Left lung (tissue), 10 donors: ENCODE results near the gene CDK12. TPM values are rescaled to one million over a fixed set of nuclear protein-coding genes. Genes with fewer than 3 reads are reported as not detected.

Source experiments
- ATAC-seq: fragments of 200-7000 bp; cut with Tn5 transposase; one replicate; pipeline ENCODE4 v1.9.1; 2020; ENCODE audit warnings: moderate library complexity
- DNase-seq, 4 donors: peaks; one replicate each; pipeline ENCODE4 v3.0.0-alpha.2; 2013 to 2020
- H3K27ac ChIP-seq, 2 donors: fragments of 200-600 bp; sonication (generic) in 1 of 2; one replicate each; pipeline versions ENCODE4 v1.5.0 to v1.8.0; 2020 to 2021
- H3K27me3 ChIP-seq, 2 donors: fragments of 200-600 bp; sonication (generic) in 1 of 2; one replicate each; pipeline versions ENCODE4 v1.5.0 to v1.8.0; 2020 to 2021
- H3K36me3 ChIP-seq, 2 donors: fragments of 200-600 bp; sonication (generic) in 1 of 2; one replicate each; pipeline versions ENCODE4 v1.5.0 to v1.8.0; 2020 to 2021
- H3K4me1 ChIP-seq, 2 donors: fragments of 200-600 bp; one replicate each; pipeline ENCODE4 v1.8.0; 2021
- H3K4me3 ChIP-seq, 2 donors: fragments of 200-600 bp; sonication (generic) in 1 of 2; one replicate each; pipeline versions ENCODE4 v1.5.0 to v1.8.0; 2020 to 2021; ENCODE audit warnings: mild to moderate bottlenecking in 1 of 2
- H3K9me3 ChIP-seq, 2 donors: fragments of 200-600 bp; sonication (generic) in 1 of 2; one replicate each; pipeline versions ENCODE4 v1.5.0 to v1.8.0; 2020 to 2021
- intact Hi-C, 2 donors: fragments of 100-400 bp; cut with DNase I; formaldehyde crosslinking; loops; one replicate each; pipeline versions ENCODE4 v1.11.2 to v1.14.2; 2022
- polyA plus RNA-seq, 6 donors: library from polyadenylated mRNA; unstranded; fragments of 120-200 nt; gene quantifications; one replicate each; pipeline ENCODE4 v1.2.1, GENCODE V29; 2013; ENCODE audit not compliant: insufficient read length in 6 of 6
- total RNA-seq, 2 donors: library from RNA; stranded (reverse); fragmentation: NEBNext Ultra II Directional; extraction: Animal tissue kit (Norgen Biotek cat#: 25700); gene quantifications; one replicate each; pipeline ENCODE4 v1.2.1, GENCODE V29; 2021
- TF ChIP-seq, protein P1 (sequence below), 2 donors: fragments of 200-600 bp; sonication (generic) in 1 of 2; IDR thresholded peaks; one replicate each; pipeline versions ENCODE4 v1.5.0 to v1.8.0; 2021; ENCODE audit warnings: antibody characterized with exemption in 2 of 2
- donor health status: DM: no; HTN: yes; CAD: no.
- donor health status: DM: no; HTN: no; CAD: no.

CDK12 gene
- total and polyA plus RNA-seq, 8 donors = 43.9 to 77.3 (median 69.6) TPM

GRCh38 chr17:39525801-39526506, 64.7 kb downstream of the CDK12 start:
- Histone ChIP-seq H3K4me1 (peaks cover 2 to 12% of the 10 kb centered on the region in 2 donors), H3K4me3 (no peak overlapping the region), H3K36me3 (peaks cover 5 to 95% of the 10 kb centered on the region in 2 donors), H3K9me3 (no peaks in the 10 kb centered on the region), H3K27ac (no peak overlapping the region), H3K27me3 (no peaks in the 10 kb centered on the region)
- peak in 2 of 4 donors; percentile 50 to 55 for DNase-seq
- peak; percentile 81 for ATAC-seq
- TF ChIP-seq, protein P1, sequence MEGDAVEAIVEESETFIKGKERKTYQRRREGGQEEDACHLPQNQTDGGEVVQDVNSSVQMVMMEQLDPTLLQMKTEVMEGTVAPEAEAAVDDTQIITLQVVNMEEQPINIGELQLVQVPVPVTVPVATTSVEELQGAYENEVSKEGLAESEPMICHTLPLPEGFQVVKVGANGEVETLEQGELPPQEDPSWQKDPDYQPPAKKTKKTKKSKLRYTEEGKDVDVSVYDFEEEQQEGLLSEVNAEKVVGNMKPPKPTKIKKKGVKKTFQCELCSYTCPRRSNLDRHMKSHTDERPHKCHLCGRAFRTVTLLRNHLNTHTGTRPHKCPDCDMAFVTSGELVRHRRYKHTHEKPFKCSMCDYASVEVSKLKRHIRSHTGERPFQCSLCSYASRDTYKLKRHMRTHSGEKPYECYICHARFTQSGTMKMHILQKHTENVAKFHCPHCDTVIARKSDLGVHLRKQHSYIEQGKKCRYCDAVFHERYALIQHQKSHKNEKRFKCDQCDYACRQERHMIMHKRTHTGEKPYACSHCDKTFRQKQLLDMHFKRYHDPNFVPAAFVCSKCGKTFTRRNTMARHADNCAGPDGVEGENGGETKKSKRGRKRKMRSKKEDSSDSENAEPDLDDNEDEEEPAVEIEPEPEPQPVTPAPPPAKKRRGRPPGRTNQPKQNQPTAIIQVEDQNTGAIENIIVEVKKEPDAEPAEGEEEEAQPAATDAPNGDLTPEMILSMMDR (IDR thresholded peaks at IDR 0.05) = no peak
- intact Hi-C loops = no loop called here

GRCh38 chr17:39527220-39527813, 66.0 kb downstream of the CDK12 start:
- Histone ChIP-seq H3K36me3 (peaks cover 5 to 95% of the 10 kb centered on the region in 2 donors), H3K9me3 (no peaks in the 10 kb centered on the region), H3K4me3 (no peak overlapping the region), H3K4me1 (peaks cover 5 to 25% of the 10 kb centered on the region in 2 donors), H3K27ac (no peak overlapping the region), H3K27me3 (no peaks in the 10 kb centered on the region)
- TF ChIP-seq, protein P1 (IDR thresholded peaks at IDR 0.05) = peak; percentile 35 to 43
- intact Hi-C loops = no loop called here
- no peak for DNase-seq
- ATAC-seq = peak; percentile 84

GRCh38 chr17:39529455-39529854, 68.2 kb downstream of the CDK12 start:
- Histone ChIP-seq H3K27me3 (no peaks in the 10 kb centered on the region), H3K36me3 (peaks cover 5 to 74% of the 10 kb centered on the region in 2 donors), H3K4me1 (peaks cover 21 to 38% of the 10 kb centered on the region in 2 donors), H3K27ac (peak overlapping the region in 1 of 2 donors; percentile 13), H3K4me3 (no peak overlapping the region), H3K9me3 (no peaks in the 10 kb centered on the region)
- intact Hi-C loops = no loop called here
- no peak for DNase-seq
- TF ChIP-seq, protein P1 (IDR thresholded peaks at IDR 0.05) = no peak
- no peak for ATAC-seq

DNA sequence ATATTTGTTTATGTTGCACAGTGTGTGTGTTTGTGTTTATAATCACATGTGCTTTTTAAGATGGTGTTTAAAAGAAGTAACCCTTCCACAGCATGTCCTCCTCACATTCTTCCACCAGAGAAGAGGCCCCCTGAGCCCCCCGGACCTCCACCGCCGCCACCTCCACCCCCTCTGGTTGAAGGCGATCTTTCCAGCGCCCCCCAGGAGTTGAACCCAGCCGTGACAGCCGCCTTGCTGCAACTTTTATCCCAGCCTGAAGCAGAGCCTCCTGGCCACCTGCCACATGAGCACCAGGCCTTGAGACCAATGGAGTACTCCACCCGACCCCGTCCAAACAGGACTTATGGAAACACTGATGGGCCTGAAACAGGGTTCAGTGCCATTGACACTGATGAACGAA, 69.2 kb downstream of the CDK12 start:
- DNase-seq (no peak), ATAC-seq (no peak)
- TF ChIP-seq, protein P1 (IDR thresholded peaks at IDR 0.05) = no peak
- no peaks in the 10 kb centered on the region for H3K9me3 ChIP-seq
- peaks cover 5 to 63% of the 10 kb centered on the region in 2 donors for H3K36me3 ChIP-seq
- H3K4me3 ChIP-seq = no peak overlapping the region
- H3K4me1 ChIP-seq = peaks cover 21 to 45% of the 10 kb centered on the region in 2 donors
- H3K27me3 ChIP-seq = no peaks in the 10 kb centered on the region
- peak overlapping the region in 1 of 2 donors; percentile 14 for H3K27ac ChIP-seq
- intact Hi-C loops = no loop called here

DNA sequence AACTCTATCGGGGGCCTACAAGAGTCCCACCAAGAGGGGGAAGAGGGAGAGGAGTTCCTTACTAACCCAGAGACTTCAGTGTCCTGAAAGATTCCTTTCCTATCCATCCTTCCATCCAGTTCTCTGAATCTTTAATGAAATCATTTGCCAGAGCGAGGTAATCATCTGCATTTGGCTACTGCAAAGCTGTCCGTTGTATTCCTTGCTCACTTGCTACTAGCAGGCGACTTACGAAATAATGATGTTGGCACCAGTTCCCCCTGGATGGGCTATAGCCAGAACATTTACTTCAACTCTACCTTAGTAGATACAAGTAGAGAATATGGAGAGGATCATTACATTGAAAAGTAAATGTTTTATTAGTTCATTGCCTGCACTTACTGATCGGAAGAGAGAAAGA, 70.0 kb downstream of the CDK12 start:
- DNase-seq (no peak), ATAC-seq (peak; percentile 4)
- Histone ChIP-seq H3K4me3 (no peak overlapping the region), H3K27ac (peak overlapping the region in 1 of 2 donors; percentile 14), H3K27me3 (no peaks in the 10 kb centered on the region), H3K4me1 (peaks cover 21 to 47% of the 10 kb centered on the region in 2 donors), H3K36me3 (peaks cover 0 to 56% of the 10 kb centered on the region in 2 donors), H3K9me3 (no peaks in the 10 kb centered on the region)
- TF ChIP-seq, protein P1 (IDR thresholded peaks at IDR 0.05) = no peak
- intact Hi-C loops = no loop called here
